GDM1 (cell line): Measurements from ENCODE around the gene NPAS2.

Experiments
- DNase-seq: peaks from one replicate; lab custom pipeline; 2025; lab: John Stamatoyannopoulos, UW

Gene NPAS2

GRCh38 chr2:100796499-100797100 lies 23.3 kb upstream of the NPAS2 start:
- DNase-seq = no peak

GRCh38 chr2:100799686-100800085 lies 20.3 kb upstream of the NPAS2 start:
- no peak for DNase-seq

- DNase-seq = no peak
These were observed 19.0 kb upstream of the NPAS2 start for GRCh38 chr2:100800915-100801314.

GRCh38 chr2:100801402-100801801 lies 18.5 kb upstream of the NPAS2 start:
- no peak for DNase-seq

- DNase-seq = no peak
These were observed 17.9 kb upstream of the NPAS2 start for GRCh38 chr2:100802066-100802465.

GRCh38 chr2:100803334-100803733 lies 16.6 kb upstream of the NPAS2 start:
- DNase-seq = no peak

GRCh38 chr2:100806550-100806949 lies 13.4 kb upstream of the NPAS2 start:
- no peak for DNase-seq

- no peak for DNase-seq
These were observed 12.2 kb upstream of the NPAS2 start for GRCh38 chr2:100807707-100808106.

GRCh38 chr2:100808582-100808981 lies 11.4 kb upstream of the NPAS2 start:
- no peak for DNase-seq

GRCh38 chr2:100809506-100809905 lies 10.4 kb upstream of the NPAS2 start:
- no peak for DNase-seq

- DNase-seq = no peak
These were observed 9.3 kb upstream of the NPAS2 start for GRCh38 chr2:100810603-100811145.

GRCh38 chr2:100812116-100812515 lies 7.8 kb upstream of the NPAS2 start:
- DNase-seq = no peak

GRCh38 chr2:100812573-100812972 lies 7.4 kb upstream of the NPAS2 start:
- DNase-seq = no peak

- no peak for DNase-seq
These were observed 6.4 kb upstream of the NPAS2 start for GRCh38 chr2:100813527-100813926.

- DNase-seq = no peak
These were observed 5.9 kb upstream of the NPAS2 start for GRCh38 chr2:100814043-100814442.

- no peak for DNase-seq
These were observed 5.5 kb upstream of the NPAS2 start for GRCh38 chr2:100814453-100814852.

- DNase-seq = no peak
These were observed 2.5 kb upstream of the NPAS2 start for GRCh38 chr2:100817388-100817985.

GRCh38 chr2:100818003-100818605 lies 1.8 kb upstream of the NPAS2 start:
- no peak for DNase-seq

GRCh38 chr2:100818606-100819369 lies 1.2 kb upstream of the NPAS2 start:
- no peak for DNase-seq

GRCh38 chr2:100820273-100820522 lies 259 bp downstream of the NPAS2 start:
- DNase-seq = no peak

GRCh38 chr2:100820523-100821254 lies 750 bp downstream of the NPAS2 start:
- DNase-seq = no peak

- no peak for DNase-seq
These were observed 1.4 kb downstream of the NPAS2 start for GRCh38 chr2:100821255-100821910.
